Measurements from ENCODE around the gene ACTL10.

GRCh38 chr20:33656783-33657703, 9.7 kb upstream of the ACTL10 start:
- TF ChIP-seq YY1 (IDR thresholded peaks at IDR 0.05; ENCODE audit: low read depth) (no peak), RAD21 (IDR thresholded peaks at IDR 0.05; ENCODE audit: low read depth) (no peak), TEAD4 (IDR thresholded peaks at IDR 0.05) (no peak), TCF12 (IDR thresholded peaks at IDR 0.05; ENCODE audit: low read depth) (no peak), CEBPB (IDR thresholded peaks at IDR 0.05) (no peak), TAF1 (IDR thresholded peaks at IDR 0.05; ENCODE audit: low read depth) (no peak), EP300 (IDR thresholded peaks at IDR 0.05; ENCODE audit: borderline replicate concordance) (no peak), REST (IDR thresholded peaks at IDR 0.05; ENCODE audit: low read depth) (no peak), NFIC (IDR thresholded peaks at IDR 0.05) (no peak), MAX (IDR thresholded peaks at IDR 0.05) (no peak), CREB1 (IDR thresholded peaks at IDR 0.05; ENCODE audit: low read depth) (no peak), USF1 (IDR thresholded peaks at IDR 0.05) (no peak)

All from Ishikawa (cell line).